HG03060 (cell line): ENCODE results near the gene MAP2K4.

Experiments used
- ATAC-seq: cut with Tn5 transposase; IDR thresholded peaks from one replicate; pipeline ENCODE4 v1.9.1; 2021; ENCODE audit warnings: low read depth, moderate number of reproducible peaks; ENCODE audit not compliant: unreplicated experiment

MAP2K4 gene

DNA sequence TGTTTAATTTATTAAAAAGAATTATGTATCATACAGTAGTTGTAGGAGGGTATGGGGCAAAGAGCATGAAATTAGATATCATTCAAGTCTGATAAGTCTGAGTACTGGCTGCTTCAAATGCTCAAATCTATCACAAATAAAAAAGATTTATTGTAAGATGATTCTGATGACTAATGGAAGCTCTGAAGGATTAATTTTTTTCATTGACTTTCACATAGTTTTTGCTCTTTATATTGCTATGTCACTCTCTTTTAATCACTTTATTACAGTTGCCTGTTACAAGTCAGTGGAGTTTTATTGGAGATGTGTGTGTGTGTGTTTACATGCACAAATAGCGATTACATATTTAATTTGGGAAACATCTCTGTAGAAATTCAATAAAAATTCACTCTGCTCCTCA lies 15.0 kb downstream of the MAP2K4 start:
- ATAC-seq = no peak

DNA sequence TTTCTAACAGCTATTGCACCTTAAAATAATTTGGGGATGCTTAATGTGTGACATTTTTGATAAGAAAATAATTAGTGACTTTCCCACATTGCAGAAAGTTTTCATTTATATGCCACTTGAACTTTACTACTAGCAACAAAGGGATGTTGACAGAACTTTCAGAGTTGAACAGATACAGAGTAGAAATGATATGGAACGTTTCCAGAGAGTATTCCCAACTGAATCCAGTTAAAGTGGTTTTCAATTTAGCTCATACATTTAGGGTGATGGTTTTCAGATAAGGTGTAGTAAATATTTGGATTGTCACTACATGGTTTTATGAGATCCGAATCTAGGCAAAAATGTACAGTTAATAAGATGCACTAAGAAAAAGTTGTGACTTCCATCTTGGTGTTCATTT lies 17.3 kb downstream of the MAP2K4 start:
- no peak for ATAC-seq

DNA sequence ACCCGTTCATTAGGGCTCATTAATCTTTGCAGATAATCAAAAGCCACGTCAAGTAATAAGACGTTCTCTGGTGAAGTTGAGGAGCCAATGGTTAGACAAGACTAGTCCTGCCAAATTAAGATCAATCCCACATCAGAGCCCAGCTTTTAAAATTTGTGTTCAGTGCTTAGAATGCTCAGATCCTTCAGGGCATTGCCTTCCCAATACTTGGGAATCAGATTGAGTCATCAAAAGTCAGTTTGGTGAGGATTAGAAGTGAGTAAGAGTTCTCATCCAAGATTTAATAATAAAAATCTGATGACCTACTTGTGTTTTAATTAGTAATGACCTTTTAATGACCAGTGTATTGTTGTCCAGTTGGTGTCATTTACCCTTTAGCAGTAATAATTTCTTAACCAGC lies 19.8 kb downstream of the MAP2K4 start:
- no peak for ATAC-seq

DNA sequence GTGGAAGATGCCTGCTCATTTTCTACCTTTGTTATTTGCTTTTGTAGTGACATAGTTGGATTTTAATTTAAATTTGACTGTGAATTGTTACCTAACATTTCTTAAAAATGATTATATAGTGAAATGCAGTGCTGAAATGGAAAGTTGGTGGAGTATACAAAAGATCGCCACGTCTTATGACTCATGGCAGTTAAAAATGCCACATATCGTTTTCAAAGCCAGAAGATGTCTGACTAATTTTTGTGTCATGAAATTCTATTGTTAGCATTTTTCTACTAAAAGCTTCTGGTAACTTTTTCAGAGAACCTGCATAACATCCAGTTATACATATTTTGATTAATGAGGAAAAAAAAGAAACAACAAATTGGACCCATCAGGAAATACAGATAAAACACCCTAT lies 20.6 kb downstream of the MAP2K4 start:
- ATAC-seq = no peak

DNA sequence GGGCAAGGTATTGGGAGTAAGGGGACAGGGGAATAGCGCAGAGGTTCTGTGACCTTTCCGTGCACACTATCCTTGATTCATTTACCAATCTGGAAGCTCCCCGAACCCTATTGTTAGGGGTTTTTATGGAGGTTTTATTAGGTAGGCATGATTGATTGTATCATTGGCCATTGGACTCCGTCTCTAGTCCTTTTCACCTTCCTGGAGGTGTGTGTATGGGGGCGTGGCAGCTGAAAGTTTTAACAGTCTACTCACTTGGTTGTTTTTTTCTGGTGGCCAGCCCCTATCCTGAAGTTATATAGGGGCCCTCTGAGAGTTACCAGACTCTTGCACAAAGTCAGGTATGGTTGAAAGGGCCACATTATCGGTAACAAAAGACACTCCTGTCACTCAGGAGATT lies 23.0 kb downstream of the MAP2K4 start:
- no peak for ATAC-seq

DNA sequence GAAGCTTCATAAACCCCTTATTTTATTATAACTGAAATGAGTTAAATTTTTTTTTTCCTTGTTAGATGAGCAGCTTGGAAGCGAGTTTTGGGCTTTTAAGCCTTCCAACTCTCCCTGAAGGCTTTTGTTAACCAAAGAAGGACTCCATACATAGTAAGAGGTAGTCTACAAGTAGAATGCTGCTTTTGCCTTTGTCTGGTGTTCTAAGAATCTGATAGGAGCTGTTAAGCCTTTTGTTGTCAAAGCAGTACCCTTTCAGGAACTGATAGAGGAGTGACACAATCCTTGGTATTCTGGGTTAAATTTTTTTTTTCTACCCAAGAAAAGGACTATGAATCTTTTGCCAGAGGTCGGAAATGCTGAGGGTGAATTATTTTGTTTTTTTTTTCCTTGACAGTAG lies 26.1 kb downstream of the MAP2K4 start:
- ATAC-seq = no peak

DNA sequence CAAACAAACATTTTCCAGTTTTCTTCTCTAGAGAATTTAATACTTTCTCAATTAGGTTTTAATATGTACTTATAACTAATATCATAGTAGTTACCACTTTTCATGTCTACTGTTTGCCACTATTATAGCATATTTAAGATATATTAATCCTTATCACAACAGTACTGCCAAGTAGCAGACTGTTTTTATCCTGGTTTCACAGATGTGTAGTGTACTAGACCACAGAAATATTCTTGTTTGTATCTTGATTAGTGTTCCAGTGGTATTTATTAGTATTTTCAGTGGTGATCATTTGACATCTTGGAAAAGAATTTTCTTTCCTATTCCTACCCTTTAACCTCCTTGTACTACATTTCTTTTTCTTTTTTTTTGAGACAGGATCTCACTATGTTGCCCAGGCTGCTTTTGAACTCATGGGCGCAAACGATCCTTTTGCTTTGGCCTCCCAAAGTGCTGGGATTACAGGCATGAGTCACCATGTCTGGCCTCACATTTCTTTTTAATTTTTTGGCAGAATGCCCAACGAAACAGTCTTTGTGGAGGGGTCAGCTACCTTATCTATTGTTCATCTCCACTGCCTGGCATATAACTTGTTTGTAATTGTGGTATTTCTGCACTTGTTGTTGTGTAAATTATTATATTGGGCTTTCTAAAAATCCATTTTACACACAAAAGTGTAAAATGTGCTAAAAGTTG lies 27.2 kb downstream of the MAP2K4 start:
- no peak for ATAC-seq

DNA sequence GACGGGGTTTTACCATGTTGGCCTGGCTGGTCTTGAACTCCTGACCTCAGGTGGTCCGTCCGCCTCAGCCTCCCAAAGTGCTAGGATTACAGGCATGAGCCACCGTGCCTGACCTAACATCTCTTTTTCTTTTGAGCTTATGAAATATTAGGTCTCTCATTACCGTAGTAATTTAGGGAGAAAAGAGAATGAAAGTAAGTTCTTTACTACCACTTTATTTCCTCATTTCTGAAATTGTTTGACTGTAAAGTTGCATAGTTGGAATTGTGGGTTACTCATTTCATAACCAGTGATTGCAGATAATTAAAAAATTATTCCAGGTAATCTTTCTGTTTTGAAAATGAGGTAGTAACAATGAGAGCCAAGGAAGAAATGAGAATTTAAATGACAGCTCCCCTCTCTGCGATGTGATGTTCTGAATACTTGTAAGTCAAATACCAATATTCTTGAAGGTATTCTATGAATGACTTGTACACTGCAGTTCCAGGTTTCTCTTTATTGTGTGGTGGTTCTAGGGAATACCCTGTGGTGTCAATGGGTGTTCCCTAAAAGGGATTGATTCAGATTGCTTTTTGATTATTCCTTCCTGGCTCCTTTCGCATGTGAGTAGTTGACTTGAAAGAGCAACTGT lies 28.3 kb downstream of the MAP2K4 start:
- ATAC-seq = no peak

DNA sequence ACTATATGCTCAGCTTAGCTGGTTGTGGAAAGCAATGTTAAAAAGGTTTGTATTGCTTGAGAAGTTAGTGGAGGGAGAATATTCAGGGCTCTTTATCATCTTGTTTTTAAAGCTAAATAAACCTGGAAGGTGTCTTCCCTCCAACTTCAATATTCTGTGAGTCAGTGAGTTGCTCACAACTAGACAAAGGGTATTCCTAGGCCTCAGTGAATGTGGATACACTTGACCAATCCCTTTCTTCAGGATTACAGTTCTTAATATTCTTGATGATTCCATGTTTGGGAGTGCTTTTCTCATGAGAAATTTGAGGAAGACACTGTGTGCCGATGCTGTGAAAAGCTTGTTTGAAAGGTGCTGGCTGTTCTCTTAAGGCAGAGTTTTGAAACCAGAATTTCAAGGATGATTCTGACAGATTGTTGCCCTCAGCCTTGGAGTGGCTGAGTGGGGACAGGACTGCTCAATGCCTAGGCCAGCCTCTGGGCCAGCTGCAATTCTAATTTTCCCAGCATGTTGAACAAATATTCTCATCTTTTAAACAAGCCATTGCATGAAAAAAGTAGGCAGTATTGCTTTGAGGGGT lies 30.1 kb downstream of the MAP2K4 start:
- ATAC-seq = no peak

DNA sequence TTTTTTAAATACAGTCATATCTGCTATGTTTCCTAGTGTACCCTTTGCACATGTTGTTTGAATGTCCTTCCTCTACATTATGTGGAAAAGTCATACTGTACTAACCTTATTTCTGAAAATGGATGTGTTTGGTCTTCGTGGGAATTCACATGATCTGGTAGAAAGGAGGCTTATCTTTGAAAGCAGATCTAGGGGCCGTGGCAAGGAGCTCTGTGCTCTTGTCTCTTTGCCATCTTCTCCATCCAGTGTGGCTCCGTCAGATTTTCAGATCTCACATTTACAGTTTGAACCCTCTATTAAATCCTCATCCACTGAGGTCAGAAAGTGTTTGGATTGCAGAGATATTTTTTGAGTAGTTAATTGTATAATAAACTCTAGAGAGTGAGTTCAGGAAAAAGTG lies 32.9 kb downstream of the MAP2K4 start:
- ATAC-seq = no peak

DNA sequence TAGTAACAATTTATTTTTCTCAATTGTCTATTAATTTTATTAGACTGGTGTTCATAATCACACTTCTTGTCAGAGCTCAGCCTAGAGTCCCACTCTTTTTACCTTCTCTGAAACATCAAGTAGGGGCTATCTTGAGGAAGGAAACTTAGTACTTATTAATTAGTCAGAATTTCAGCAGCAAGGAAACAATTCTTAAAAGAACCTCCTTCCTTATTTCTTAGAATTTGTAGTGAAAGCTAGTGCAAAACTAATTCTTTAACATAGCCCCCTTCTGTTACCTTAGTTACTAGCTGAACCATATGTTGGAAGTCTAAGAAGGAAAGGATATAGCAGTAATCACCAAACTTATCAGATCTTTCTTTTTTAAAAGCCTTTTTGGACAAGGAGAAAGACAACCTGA lies 35.2 kb downstream of the MAP2K4 start:
- ATAC-seq = no peak

DNA sequence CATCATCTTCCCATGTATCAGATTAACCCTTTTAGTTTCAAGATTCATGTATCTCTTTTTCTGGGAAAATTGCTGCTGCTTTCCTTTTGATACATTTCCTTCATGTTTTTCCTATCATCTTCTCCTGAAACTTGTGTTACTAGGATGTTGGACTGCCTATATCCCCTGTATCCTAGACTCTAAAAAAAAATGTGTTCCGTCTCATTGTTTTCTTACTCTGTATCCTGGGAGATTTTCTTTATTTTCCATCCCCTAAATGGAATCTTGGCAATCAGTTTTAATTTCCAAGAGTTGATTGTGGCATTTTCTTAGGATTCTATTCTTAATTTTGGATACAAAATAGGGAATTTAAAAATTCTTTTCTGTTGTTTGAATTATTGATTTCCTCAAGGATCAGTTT lies 36.8 kb downstream of the MAP2K4 start:
- no peak for ATAC-seq

DNA sequence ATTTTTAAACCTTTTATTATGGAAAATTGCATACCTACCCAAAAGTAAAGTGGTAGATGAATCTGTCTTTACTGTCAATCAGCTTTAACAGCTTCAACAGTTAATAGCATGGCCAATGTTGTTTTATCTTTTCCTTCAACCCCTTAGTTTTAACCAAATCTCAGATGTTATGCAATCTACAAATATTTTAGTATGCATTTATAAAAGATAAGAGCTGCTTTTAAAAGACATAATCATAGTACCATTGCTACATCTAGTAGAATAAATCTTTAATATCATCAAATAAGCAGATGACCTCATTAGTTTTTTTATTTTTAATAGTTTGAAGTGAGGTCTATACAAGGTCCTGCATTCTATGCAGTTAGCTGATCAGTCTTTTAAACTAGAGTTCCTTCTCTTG lies 37.9 kb downstream of the MAP2K4 start:
- no peak for ATAC-seq

DNA sequence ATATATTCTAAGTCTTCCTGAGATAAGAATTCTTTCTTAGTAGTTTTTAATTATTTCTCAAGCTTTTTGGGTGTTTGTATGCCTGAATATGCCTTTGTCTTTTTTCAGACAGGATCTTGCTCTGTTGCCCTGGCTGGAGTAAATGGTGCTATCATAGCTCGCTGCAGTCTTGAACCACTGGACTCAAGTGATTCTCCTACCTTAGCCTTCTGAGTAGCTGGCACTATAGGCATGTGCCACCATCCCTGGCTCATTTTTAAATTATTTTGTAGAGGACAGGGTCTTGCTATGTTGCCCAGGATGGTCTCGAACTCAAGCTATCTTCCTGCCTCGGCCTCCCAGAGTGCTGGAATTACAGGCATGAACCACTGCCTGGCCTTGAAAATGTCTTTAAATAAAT lies 41.6 kb downstream of the MAP2K4 start:
- ATAC-seq = no peak

DNA sequence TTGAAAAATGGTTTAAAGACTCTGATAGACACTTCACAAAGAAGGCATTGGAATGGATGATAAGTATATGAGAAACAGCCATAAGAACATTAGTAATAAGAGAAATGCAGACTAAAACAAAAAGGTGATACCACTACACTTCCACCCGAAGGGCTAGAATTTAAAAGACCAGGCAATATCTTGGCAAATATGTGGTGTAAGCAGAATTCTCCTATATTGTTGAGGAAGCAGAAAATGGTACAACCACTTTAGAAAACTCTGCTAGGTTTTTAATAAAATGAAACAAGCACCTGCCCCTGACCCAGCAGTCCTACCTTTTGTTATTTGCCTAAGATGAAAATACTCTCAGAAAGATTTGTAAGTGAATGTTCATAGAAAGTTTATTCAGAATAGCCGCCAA lies 43.7 kb downstream of the MAP2K4 start:
- ATAC-seq = no peak

DNA sequence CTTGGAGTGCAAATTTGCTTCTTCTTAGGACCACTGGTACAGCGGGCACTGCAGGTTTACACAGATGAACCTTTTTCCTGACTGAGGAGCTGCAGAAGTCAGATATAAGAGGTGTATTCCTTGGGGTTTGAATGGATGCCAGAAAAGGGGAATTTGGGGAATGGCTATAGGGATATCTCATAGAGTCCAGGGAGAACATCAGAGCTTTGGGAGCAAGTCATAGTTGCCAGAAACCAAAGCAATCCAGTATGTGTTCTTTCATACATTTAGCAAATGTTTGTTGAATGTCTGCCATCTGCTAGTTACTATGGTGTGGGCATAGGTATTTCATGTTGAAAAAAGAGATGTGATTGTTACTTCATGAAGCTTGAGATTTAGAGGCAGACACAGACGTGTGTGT lies 46.8 kb downstream of the MAP2K4 start:
- no peak for ATAC-seq

DNA sequence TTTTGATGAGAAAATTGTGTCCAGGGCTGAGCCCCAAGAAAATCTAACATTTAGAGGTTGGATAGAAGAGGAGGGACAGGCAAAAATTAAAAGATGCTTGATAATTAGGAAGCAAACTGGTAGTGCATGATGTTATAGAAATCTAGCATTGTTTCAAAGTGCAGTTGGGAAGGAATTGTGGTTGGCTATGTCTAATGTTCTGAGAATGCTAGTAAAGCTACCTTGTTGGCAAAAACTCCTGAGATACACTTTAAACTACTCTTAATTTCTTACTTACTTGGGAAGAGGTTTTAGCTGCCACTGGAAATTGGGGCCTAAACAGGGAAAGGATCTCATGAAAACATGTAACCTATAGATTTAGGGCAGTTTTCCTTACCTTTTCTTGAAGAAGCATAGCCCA lies 48.3 kb downstream of the MAP2K4 start:
- ATAC-seq = no peak

DNA sequence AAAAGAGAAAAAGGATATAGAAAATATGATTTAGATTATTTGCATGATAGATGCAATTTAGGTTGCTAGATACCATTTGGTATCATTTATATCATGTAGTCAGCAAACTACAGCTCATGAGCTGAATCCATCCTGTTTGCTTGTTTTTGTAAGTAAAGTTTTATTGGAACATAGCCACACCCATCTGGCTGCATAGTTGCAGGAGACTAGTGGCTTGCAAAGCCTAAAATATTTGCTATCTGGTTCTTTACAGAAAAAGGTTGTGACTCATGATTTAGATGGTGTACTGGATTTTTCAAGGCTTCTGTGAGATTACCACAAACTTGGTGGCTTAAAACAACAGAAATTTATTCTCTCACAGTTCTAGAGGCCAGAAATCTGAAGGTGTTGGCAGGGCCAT lies 49.9 kb downstream of the MAP2K4 start:
- no peak for ATAC-seq

DNA sequence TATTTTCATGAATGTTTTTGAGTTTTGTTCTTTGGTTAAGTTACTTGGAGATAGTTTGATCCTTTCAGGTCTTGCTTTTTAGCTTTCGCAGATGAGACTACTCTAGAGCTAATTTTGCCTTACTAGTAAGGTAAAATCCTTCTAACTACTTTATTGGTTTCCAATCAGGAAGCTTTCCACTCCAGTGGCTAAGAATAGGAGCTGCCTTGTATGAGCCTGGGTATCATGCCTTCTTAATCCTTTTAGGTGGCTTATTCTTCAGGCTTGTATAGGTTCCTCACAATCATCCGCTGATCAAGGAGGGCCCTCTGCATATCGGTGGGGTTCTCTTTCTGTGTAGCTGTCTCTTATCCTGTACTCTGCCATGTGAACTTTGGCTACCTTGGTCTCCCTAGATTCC lies 53.7 kb downstream of the MAP2K4 start:
- ATAC-seq = no peak

DNA sequence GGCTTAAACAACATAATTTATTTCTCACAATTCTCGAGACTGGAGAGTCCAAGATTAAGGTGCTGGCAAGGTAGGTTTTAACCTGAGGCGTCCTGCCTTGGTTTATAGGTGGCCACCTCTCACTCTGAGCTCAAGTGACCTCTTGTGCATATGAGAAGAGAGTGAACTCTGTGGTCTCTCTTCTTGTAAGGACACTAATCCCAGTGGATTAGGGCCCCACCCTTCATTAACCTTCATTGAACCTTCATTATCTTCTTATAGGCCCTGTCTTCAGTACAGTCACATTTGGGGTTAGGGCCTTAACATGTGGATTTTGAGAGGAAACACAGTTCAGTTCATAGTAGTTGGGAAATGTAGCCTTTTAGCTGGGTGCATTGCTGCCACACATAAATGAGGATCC lies 57.1 kb downstream of the MAP2K4 start:
- ATAC-seq = no peak

DNA sequence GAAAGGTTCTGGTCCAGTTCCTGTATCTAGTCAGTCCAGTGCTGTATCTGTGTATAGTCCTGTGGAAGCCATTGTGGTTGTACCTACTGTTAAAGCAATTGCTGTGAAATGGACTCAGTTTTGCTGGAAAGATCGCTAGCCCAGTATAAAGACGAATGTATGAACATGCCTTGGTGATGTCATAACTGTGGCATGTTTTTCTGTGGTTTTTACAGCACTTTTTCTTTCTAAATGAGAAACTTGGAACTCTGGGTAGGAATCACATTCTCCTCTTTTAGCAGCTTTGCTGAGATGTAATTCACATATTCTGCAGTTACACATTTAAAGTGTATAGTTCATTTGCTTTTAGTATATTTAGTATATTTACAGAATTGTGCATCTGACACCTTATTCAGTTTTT lies 58.1 kb downstream of the MAP2K4 start:
- ATAC-seq = no peak

DNA sequence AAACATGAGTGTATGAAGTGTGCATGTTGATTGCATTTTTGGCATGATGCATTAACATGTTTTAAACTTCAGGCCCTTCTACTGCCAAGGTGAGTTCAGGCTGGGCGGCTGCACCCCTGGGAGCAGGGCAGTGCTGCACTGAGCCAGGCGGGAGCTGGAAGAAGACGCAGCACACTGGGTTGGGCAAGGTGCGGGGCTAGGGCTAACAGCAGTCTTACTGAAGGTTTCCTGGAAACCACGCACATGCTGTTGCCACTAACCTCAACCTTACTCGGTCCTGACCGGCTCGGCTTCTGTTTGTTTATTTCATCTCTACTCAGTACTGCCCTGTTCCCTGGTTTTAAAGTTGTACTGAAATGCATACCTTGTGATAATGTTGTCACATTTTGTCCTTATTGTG lies 61.0 kb downstream of the MAP2K4 start:
- no peak for ATAC-seq
